GM12878 (cell line): ENCODE results near the gene GPLD1. TPM values are rescaled to one million over a fixed set of nuclear protein-coding genes. Genes with fewer than 3 reads are reported as not detected.

Source experiments
- ATAC-seq: fragments of 200-7000 bp; cut with Tn5 transposase; 3 replicates; pipeline ENCODE4 v1.9.1; 2020; ENCODE audit warnings: mild to moderate bottlenecking, moderate library complexity
- BruUV-seq: library from RNA; stranded (reverse); fragments of 400-500 nt; replicated peaks from 2 replicates; lab custom pipeline; 2021; lab: Mats Ljungman, UMichigan
- CTCF ChIA-PET: fragments of 300-600 bp; sonication (Branson Sonifier 250); formaldehyde crosslinking; extraction: SDS; loops from one replicate; lab custom pipeline; 2021; ENCODE audit warnings: inconsistent platforms; lab: Yijun Ruan, JAX
- POLR2A ChIA-PET: fragments of 350-600 bp; formaldehyde crosslinking; extraction: SDS; loops from one replicate; lab custom pipeline; 2021; ENCODE audit warnings: inconsistent platforms; lab: Charles Lee
- RAD21 ChIA-PET: fragments of 300-600 bp; sonication (Branson Sonifier 250); formaldehyde crosslinking; loops from one replicate; lab custom pipeline; 2023; ENCODE audit warnings: antibody characterized with exemption; ENCODE audit not compliant: unreplicated experiment; lab: Charles Lee
- SMC1A ChIA-PET: fragments of 300-600 bp; sonication (Branson Sonifier 250); formaldehyde crosslinking; loops from one replicate; lab custom pipeline; 2023; ENCODE audit not compliant: unreplicated experiment, uncharacterized antibody; lab: Charles Lee
- DNase-seq: peaks from one replicate; pipeline ENCODE4 v3.0.0-alpha.2; 2011; ENCODE audit warnings: low read depth, low spot score
- FAIRE-seq: peaks from 3 replicates; lab custom pipeline; 2011; peaks lifted over from hg19 to GRCh38; lab: Jason Lieb, UNC
- H2AFZ ChIP-seq: 2 replicates; pipeline ENCODE4 v1.6.0; 2011; ENCODE audit warnings: low read depth, low read length, control low read depth; ENCODE audit not compliant: control insufficient read depth
- H3K27ac ChIP-seq: 2 replicates; pipeline ENCODE4 v1.5.1; 2011; ENCODE audit warnings: control low read depth; ENCODE audit not compliant: control insufficient read depth, insufficient read depth
- H3K27me3 ChIP-seq, 2 experiments: replicated peaks in 1 of 2; 2 replicates each; pipeline versions ENCODE4 v1.6.0 to v1.6.1; 2011; ENCODE audit warnings: low read length in 1 of 2; ENCODE audit not compliant: control insufficient read depth in 2 of 2, insufficient read depth in 2 of 2
- H3K36me3 ChIP-seq, 2 experiments: 2 replicates each; pipeline ENCODE4 v1.5.1; 2011; ENCODE audit warnings: low read length in 1 of 2; ENCODE audit not compliant: control insufficient read depth in 2 of 2, insufficient read depth in 2 of 2
- H3K4me1 ChIP-seq: 2 replicates; pipeline ENCODE4 v1.6.1; 2011; ENCODE audit warnings: mild to moderate bottlenecking, low read length, moderate library complexity, mixed read lengths; ENCODE audit not compliant: control insufficient read depth, insufficient read depth
- H3K4me2 ChIP-seq: 2 replicates; pipeline ENCODE4 v1.6.0; 2011; ENCODE audit warnings: control low read depth; ENCODE audit not compliant: control insufficient read depth, insufficient read depth
- H3K4me3 ChIP-seq: fragments of 200-600 bp; sonication (generic); 2 replicates; pipeline ENCODE4 v1.5.1; 2016
- H3K79me2 ChIP-seq: 2 replicates; pipeline ENCODE4 v1.6.0; 2011; ENCODE audit warnings: low read length; ENCODE audit not compliant: control insufficient read depth, insufficient read depth
- H3K9ac ChIP-seq: 2 replicates; pipeline ENCODE4 v1.8.0; 2011; ENCODE audit warnings: low read length, control low read depth, mixed read lengths; ENCODE audit not compliant: control insufficient read depth, insufficient read depth
- H3K9me3 ChIP-seq: replicated peaks from 3 replicates; pipeline ENCODE4 v1.5.1; 2011; ENCODE audit warnings: mild to moderate bottlenecking, low read length; ENCODE audit not compliant: control insufficient read depth, insufficient read depth
- H4K20me1 ChIP-seq: 2 replicates; pipeline ENCODE4 v1.6.0; 2011; ENCODE audit not compliant: control insufficient read depth, insufficient read depth
- ASH2L ChIP-seq: fragments of 300-600, 200-600 bp; sonication (generic); IDR thresholded peaks from 2 replicates; pipeline ENCODE4 v1.6.1; 2017; ENCODE audit warnings: low read depth, mild to moderate bottlenecking, borderline replicate concordance
- EP300 ChIP-seq, 2 experiments: fragments of 150-350 bp in 1 of 2; IDR thresholded peaks; 2 replicates each; pipeline ENCODE4 v1.6.1; 2011 to 2012; ENCODE audit warnings: low read depth in 2 of 2, low read length in 2 of 2, borderline replicate concordance in 1 of 2, improper control_type of control experiment in 1 of 2, inconsistent platforms in 1 of 2; ENCODE audit not compliant: control insufficient read depth in 1 of 2
- IKZF1 ChIP-seq: fragments of 450-650 bp; conservative IDR thresholded peaks from 2 replicates; pipeline ENCODE4 v1.6.1; 2017; ENCODE audit warnings: antibody characterized with exemption, mild to moderate bottlenecking
- IRF5 ChIP-seq: fragments of 450-650 bp; IDR thresholded peaks from 2 replicates; pipeline ENCODE4 v1.6.1; 2017; ENCODE audit warnings: borderline replicate concordance
- JUNB ChIP-seq: IDR thresholded peaks from 2 replicates; pipeline ENCODE4 v1.6.1; 2016; ENCODE audit warnings: antibody characterized with exemption, mild to moderate bottlenecking
- MEF2A ChIP-seq: IDR thresholded peaks from 2 replicates; pipeline ENCODE4 v1.6.1; 2011; ENCODE audit warnings: low read depth, mild to moderate bottlenecking, low read length, moderate library complexity; ENCODE audit not compliant: insufficient read depth
- MTA2 ChIP-seq: fragments of 450-650 bp; IDR thresholded peaks from 2 replicates; pipeline ENCODE4 v1.6.1; 2016; ENCODE audit warnings: low read depth, mild to moderate bottlenecking, moderate library complexity
- NBN ChIP-seq: fragments of 450-650 bp; IDR thresholded peaks from 2 replicates; pipeline ENCODE4 v1.6.1; 2016
- NFXL1 ChIP-seq: fragments of 450-650 bp; IDR thresholded peaks from 2 replicates; pipeline ENCODE4 v1.6.1; 2017; ENCODE audit warnings: antibody characterized with exemption, mild to moderate bottlenecking, borderline replicate concordance
- NR2C2 ChIP-seq: IDR thresholded peaks from 2 replicates; pipeline ENCODE4 v1.6.1; 2011; ENCODE audit warnings: borderline replicate concordance, low read depth; ENCODE audit not compliant: control insufficient read depth, insufficient read length
- PBX3 ChIP-seq: IDR thresholded peaks from 2 replicates; pipeline ENCODE4 v1.6.1; 2011; ENCODE audit warnings: mild to moderate bottlenecking, low read depth, low read length, moderate library complexity; ENCODE audit not compliant: insufficient replicate concordance
- SMAD5 ChIP-seq: IDR thresholded peaks from 2 replicates; pipeline ENCODE4 v1.6.1; 2016; ENCODE audit warnings: antibody characterized with exemption, low read depth
- ZBED1 ChIP-seq: IDR thresholded peaks from 2 replicates; pipeline ENCODE4 v1.6.1; 2016; ENCODE audit warnings: borderline replicate concordance
- ZBTB40 ChIP-seq: fragments of 450-650 bp; IDR thresholded peaks from 2 replicates; pipeline ENCODE4 v1.6.1; 2016; ENCODE audit warnings: mild to moderate bottlenecking, moderate library complexity, borderline replicate concordance
- ZNF274 ChIP-seq: IDR thresholded peaks from one replicate; pipeline ENCODE4 v1.8.0; 2011; ENCODE audit not compliant: insufficient read length, insufficient read depth
- WGBS: methylation state at CpG from one replicate; pipeline ENCODE4 v1.1.6; 2016; ENCODE audit warnings: low lambda C conversion rate; ENCODE audit not compliant: insufficient replicate concordance, insufficient coverage; ENCODE audit errors: missing lambda C conversion rate; 5-methylcytosine and 5-hydroxymethylcytosine counted together
- in situ Hi-C: fragments of 300-500 bp; cut with MboI; formaldehyde crosslinking; loops from 9 replicates; pipeline ENCODE4 v1.14.3; 2018; ENCODE audit warnings: mixed read lengths
- intact Hi-C: fragments of 100-400 bp; cut with micrococcal nuclease; formaldehyde crosslinking; loops from one replicate; pipeline ENCODE4 v1.14.2; 2022; ENCODE audit not compliant: unreplicated experiment
- polyA plus RNA-seq, 11 experiments: library from polyadenylated mRNA; depleted of rRNA in 4 of 11; unstranded in 6 of 11; stranded (reverse) in 5 of 11; fragments of >200 nt; fragmentation: Nextera tagmentation in 4 of 11; fragmentation: Illumina TruSeq in 1 of 11; extraction: Ambion mirVana in 4 of 11; extraction: Trizol in 1 of 11; gene quantifications; 1 replicate in 1 of 11; 2 replicates in 10 of 11; pipeline versions ENCODE4 v1.2.1 to v1.2.3, GENCODE V29; 2011 to 2016; ENCODE audit warnings: inconsistent platforms in 2 of 11, missing spikeins in 2 of 11, low read depth in 1 of 11
- total RNA-seq, 4 experiments: library from RNA; depleted of rRNA in 3 of 4; stranded (reverse); fragments of >200 nt in 3 of 4; fragmentation: Illumina TruSeq in 1 of 4; extraction: Trizol in 1 of 4; gene quantifications; 2 replicates each; pipeline versions ENCODE4 v1.2.1 to v1.2.3, GENCODE V29; 2013 to 2021

GPLD1 gene
- total and polyA plus RNA-seq, 10 of the 15 experiments (the other 5 are each of a cell fraction or from before 2014, with no cell fraction given), result 0.04 to 1.0 (median 0.69) TPM

- intact Hi-C loops, result no loop called here
- H3K79me2 ChIP-seq, result no peaks in the 10 kb centered on the region
- H4K20me1 ChIP-seq, result no peaks in the 10 kb centered on the region
- H3K9me3 ChIP-seq, result no peaks in the 10 kb centered on the region
- H3K4me3 ChIP-seq, result no peak overlapping the region
- ChIA-PET POLR2A (no interaction called here), RAD21 (no interaction called here), CTCF (no interaction called here), SMC1A (interaction anchor here (1.0 kb wide), 1 partner anchor 14 kb away, joined by 3 read pairs; no protein-coding TSS in a partner anchor)
- H3K4me2 ChIP-seq, result no peak overlapping the region
- H3K27ac ChIP-seq, result no peak overlapping the region
- FAIRE-seq (no peak), ATAC-seq (no peak), DNase-seq (no peak)
- no peak overlapping the region for H3K9ac ChIP-seq
- in situ Hi-C loops, result no loop called here
- no peaks in the 10 kb centered on the region for H3K4me1 ChIP-seq
- WGBS, result 63% methylated on average over 4 of the region's 4 CpGs
- H3K27me3 ChIP-seq, result no peaks in the 10 kb centered on the region
- BruUV-seq, result no TSS peak
- H2AFZ ChIP-seq, result no peak overlapping the region
- no peaks in the 10 kb centered on the region for H3K36me3 ChIP-seq
- no peak for TF ChIP-seq ZBTB40
- no peak for TF ChIP-seq IRF5
- no peak for TF ChIP-seq PBX3
- no peak for TF ChIP-seq NFXL1
- TF ChIP-seq ZBED1, result no peak
- no peak for TF ChIP-seq MEF2A
- no peak for TF ChIP-seq IKZF1
- no peak for TF ChIP-seq NR2C2
- TF ChIP-seq SMAD5, result no peak
- TF ChIP-seq JUNB, result no peak
- no peak for TF ChIP-seq EP300 (IDR thresholded peaks at IDR 0.05; ENCODE audit: borderline replicate concordance in 1 of 2, control insufficient read depth in 1 of 2, low read depth in 2 of 2, low read length in 2 of 2)
- no peak for TF ChIP-seq NBN
- no peak for TF ChIP-seq ASH2L
- TF ChIP-seq ZNF274, result no peak
- no peak for TF ChIP-seq MTA2
These were observed 31.2 kb downstream of the GPLD1 start for GRCh38 chr6:24458134-24458533.
